Keratinocyte (primary cell): Measurements from ENCODE around the gene BPTF. TPM values are rescaled to one million over a fixed set of nuclear protein-coding genes. Genes with fewer than 3 reads are reported as not detected.

Experiments
- DNase-seq: peaks from one replicate; pipeline ENCODE4 v3.0.0-alpha.2; 2011; ENCODE audit warnings: low read depth, missing footprints, low spot score
- FAIRE-seq: peaks from 2 replicates; lab custom pipeline; 2011; peaks lifted over from hg19 to GRCh38; lab: Jason Lieb, UNC
- H2AFZ ChIP-seq: 2 replicates; pipeline ENCODE4 v1.6.0; 2012; ENCODE audit warnings: low read length, control low read depth, inconsistent platforms; ENCODE audit not compliant: control insufficient read depth
- H3K27ac ChIP-seq: 2 replicates; pipeline ENCODE4 v1.5.1; 2011; ENCODE audit warnings: low read length; ENCODE audit not compliant: control insufficient read depth, insufficient read depth
- H3K27me3 ChIP-seq: 3 replicates; pipeline ENCODE4 v1.6.0; 2011; ENCODE audit warnings: low read length; ENCODE audit not compliant: control insufficient read depth, insufficient read depth; ENCODE audit errors: extremely low read depth
- H3K36me3 ChIP-seq, 2 experiments: 2 replicates in 1 of 2; 3 replicates in 1 of 2; pipeline ENCODE4 v1.5.1; 2011; ENCODE audit warnings: low read length in 2 of 2, mild to moderate bottlenecking in 1 of 2; ENCODE audit not compliant: control insufficient read depth in 2 of 2, insufficient read depth in 2 of 2; ENCODE audit errors: extremely low read depth in 1 of 2
- H3K4me1 ChIP-seq: 3 replicates; pipeline ENCODE4 v1.5.1; 2011; ENCODE audit warnings: low read length; ENCODE audit not compliant: control insufficient read depth, insufficient read depth; ENCODE audit errors: extremely low read depth
- H3K4me2 ChIP-seq: 3 replicates; pipeline ENCODE4 v1.6.0; 2011; ENCODE audit warnings: low read depth, low read length; ENCODE audit not compliant: control insufficient read depth, insufficient read depth; ENCODE audit errors: extremely low read depth
- H3K4me3 ChIP-seq, 3 experiments: fragments of 200-600 bp in 1 of 3; sonication (generic) in 1 of 3; 2 replicates in 2 of 3; 3 replicates in 1 of 3; pipeline ENCODE4 v1.5.1; 2011 to 2016; ENCODE audit warnings: low read length in 3 of 3, mild to moderate bottlenecking in 3 of 3, control low read depth in 2 of 3, inconsistent platforms in 1 of 3, low read depth in 1 of 3, mixed read lengths in 1 of 3, mixed run types in 1 of 3, moderate library complexity in 1 of 3; ENCODE audit not compliant: control insufficient read depth in 2 of 3, insufficient read depth in 2 of 3; ENCODE audit errors: extremely low read depth in 1 of 3
- H3K79me2 ChIP-seq: 2 replicates; pipeline ENCODE4 v1.6.0; 2012; ENCODE audit warnings: low read length; ENCODE audit not compliant: control insufficient read depth, insufficient read depth
- H3K9ac ChIP-seq: 3 replicates; pipeline ENCODE4 v1.6.0; 2011; ENCODE audit warnings: low read length; ENCODE audit not compliant: control insufficient read depth, insufficient read depth; ENCODE audit errors: extremely low read depth
- H3K9me1 ChIP-seq: 3 replicates; pipeline ENCODE4 v1.6.0; 2011; ENCODE audit warnings: low read length; ENCODE audit not compliant: control insufficient read depth, insufficient read depth; ENCODE audit errors: extremely low read depth
- H3K9me3 ChIP-seq: 2 replicates; pipeline ENCODE4 v1.5.1; 2012; ENCODE audit warnings: low read depth, low read length; ENCODE audit not compliant: control insufficient read depth
- H4K20me1 ChIP-seq: 3 replicates; pipeline ENCODE4 v1.6.0; 2011; ENCODE audit warnings: low read length; ENCODE audit not compliant: control insufficient read depth, insufficient read depth; ENCODE audit errors: extremely low read depth
- EZH2 ChIP-seq: IDR thresholded peaks from one replicate; pipeline ENCODE4 v1.6.1; 2012; ENCODE audit warnings: inconsistent platforms, mild to moderate bottlenecking, low read length, moderate library complexity
- dilution Hi-C: fragments of 300-500 bp; cut with MboI; formaldehyde crosslinking; loops from one replicate; pipeline ENCODE4 v1.7.0; 2020; ENCODE audit warnings: low sequenced_read_pairs; ENCODE audit not compliant: extremely low pct_ligation_motif_present
- polyA plus RNA-seq, 5 experiments: library from polyadenylated mRNA; depleted of rRNA in 3 of 5; stranded (reverse) in 3 of 5; stranded (forward) in 1 of 5; unstranded in 1 of 5; fragments of >200 nt; gene quantifications; 1 replicate in 1 of 5; 2 replicates in 3 of 5; 3 replicates in 1 of 5; pipeline versions ENCODE4 v1.2.1 to v1.2.3, GENCODE V29; 2011 to 2012; ENCODE audit warnings: missing spikeins in 2 of 5, low read depth in 1 of 5, low replicate concordance in 1 of 5
- TF ChIP-seq, protein P1 (sequence below), 3 experiments: IDR thresholded peaks in 1 of 3; conservative IDR thresholded peaks in 1 of 3; optimal IDR thresholded peaks in 1 of 3; 2 replicates in 2 of 3; 3 replicates in 1 of 3; pipeline versions ENCODE3 to v1.5.1; 2011; ENCODE audit warnings: low read length in 3 of 3, mild to moderate bottlenecking in 3 of 3, moderate library complexity in 2 of 3, control low read depth in 1 of 3, inconsistent platforms in 1 of 3; ENCODE audit not compliant: insufficient read depth in 2 of 3; ENCODE audit errors: extremely low read depth in 1 of 3

BPTF gene
- polyA plus RNA-seq, 1 donor (not counting 4 experiments of a cell fraction or from before 2014, with no cell fraction given): 28.3 TPM

DNA sequence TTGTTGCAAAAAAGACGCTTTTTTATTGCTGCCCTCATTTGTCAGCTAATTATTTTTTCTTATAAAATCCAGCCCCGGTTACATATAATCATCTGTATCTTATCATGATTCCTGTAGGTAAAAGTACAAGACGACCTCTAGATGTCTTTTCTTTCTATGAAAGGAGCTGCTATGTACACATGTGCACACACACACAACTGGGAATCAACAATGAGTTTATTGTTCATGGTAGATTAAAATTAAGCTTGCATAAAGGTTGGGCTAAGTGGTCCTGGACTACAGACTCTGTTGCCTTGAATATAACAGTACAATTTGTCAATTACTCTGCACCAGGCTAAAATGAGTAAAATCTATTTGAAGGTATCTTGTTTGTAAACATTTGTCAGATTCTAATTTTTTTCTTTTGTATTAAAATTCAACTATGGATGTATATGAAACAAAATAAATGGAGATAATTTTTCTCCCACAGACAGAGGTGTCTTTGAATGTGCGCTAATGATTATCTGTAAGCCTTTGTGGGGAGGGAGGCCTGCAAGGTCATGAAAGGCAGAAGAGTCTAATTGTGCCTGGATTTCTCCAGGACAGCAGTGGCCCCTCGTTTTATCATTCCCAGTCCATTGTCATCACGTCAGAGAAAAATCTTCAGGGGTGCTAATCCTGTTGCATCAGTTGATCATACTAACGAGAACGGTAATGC, 157.5 kb downstream of the BPTF start:
- peaks cover 0 to 5% of the 10 kb centered on the region in 2 experiments for H3K36me3 ChIP-seq
- H3K4me2 ChIP-seq: no peak overlapping the region
- dilution Hi-C loops: no loop called here
- no peaks in the 10 kb centered on the region for H3K4me1 ChIP-seq
- H3K27me3 ChIP-seq: no peaks in the 10 kb centered on the region
- H3K9me1 ChIP-seq: no peaks in the 10 kb centered on the region
- no peak overlapping the region for H3K27ac ChIP-seq
- no peak overlapping the region for H3K9ac ChIP-seq
- DNase-seq (no peak), FAIRE-seq (no peak)
- TF ChIP-seq, protein P1, sequence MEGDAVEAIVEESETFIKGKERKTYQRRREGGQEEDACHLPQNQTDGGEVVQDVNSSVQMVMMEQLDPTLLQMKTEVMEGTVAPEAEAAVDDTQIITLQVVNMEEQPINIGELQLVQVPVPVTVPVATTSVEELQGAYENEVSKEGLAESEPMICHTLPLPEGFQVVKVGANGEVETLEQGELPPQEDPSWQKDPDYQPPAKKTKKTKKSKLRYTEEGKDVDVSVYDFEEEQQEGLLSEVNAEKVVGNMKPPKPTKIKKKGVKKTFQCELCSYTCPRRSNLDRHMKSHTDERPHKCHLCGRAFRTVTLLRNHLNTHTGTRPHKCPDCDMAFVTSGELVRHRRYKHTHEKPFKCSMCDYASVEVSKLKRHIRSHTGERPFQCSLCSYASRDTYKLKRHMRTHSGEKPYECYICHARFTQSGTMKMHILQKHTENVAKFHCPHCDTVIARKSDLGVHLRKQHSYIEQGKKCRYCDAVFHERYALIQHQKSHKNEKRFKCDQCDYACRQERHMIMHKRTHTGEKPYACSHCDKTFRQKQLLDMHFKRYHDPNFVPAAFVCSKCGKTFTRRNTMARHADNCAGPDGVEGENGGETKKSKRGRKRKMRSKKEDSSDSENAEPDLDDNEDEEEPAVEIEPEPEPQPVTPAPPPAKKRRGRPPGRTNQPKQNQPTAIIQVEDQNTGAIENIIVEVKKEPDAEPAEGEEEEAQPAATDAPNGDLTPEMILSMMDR (optimal IDR thresholded peaks at IDR 0.05 in 1 of 3, IDR thresholded peaks at IDR 0.05 in 1 of 3, conservative IDR thresholded peaks at IDR 0.05 in 1 of 3; ENCODE audit: extremely low read depth in 1 of 3, insufficient read depth in 2 of 3, low read length in 3 of 3): no peak
- no peak for TF ChIP-seq EZH2
- no peaks in the 10 kb centered on the region for H4K20me1 ChIP-seq
- H3K79me2 ChIP-seq: no peaks in the 10 kb centered on the region
- no peak overlapping the region for H2AFZ ChIP-seq
- no peak overlapping the region for H3K4me3 ChIP-seq
- no peaks in the 10 kb centered on the region for H3K9me3 ChIP-seq

DNA sequence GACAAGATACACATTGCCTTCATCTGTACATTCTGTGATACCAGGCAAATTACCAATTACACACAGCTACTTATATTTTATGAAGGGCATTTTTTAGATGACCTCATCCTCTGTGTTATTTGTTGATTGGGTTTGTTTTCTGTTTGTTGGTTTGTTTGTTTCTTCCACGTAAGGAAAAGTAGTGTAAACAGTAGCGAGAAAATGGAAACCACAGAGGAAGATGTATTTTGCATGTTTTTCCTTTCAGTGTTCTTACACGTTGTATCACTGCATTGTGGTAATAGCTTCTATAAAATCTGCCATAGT, 158.0 kb downstream of the BPTF start:
- peaks cover 0 to 5% of the 10 kb centered on the region in 2 experiments for H3K36me3 ChIP-seq
- no peak for FAIRE-seq
- no peaks in the 10 kb centered on the region for H4K20me1 ChIP-seq
- DNase-seq: no peak
- no peak overlapping the region for H3K4me3 ChIP-seq
- dilution Hi-C loops: no loop called here
- H3K9ac ChIP-seq: no peak overlapping the region
- no peaks in the 10 kb centered on the region for H3K4me1 ChIP-seq
- no peaks in the 10 kb centered on the region for H3K9me1 ChIP-seq
- H3K4me2 ChIP-seq: no peak overlapping the region
- H3K9me3 ChIP-seq: no peaks in the 10 kb centered on the region
- no peaks in the 10 kb centered on the region for H3K27me3 ChIP-seq
- TF ChIP-seq EZH2: no peak
- TF ChIP-seq, protein P1 (optimal IDR thresholded peaks at IDR 0.05 in 1 of 3, IDR thresholded peaks at IDR 0.05 in 1 of 3, conservative IDR thresholded peaks at IDR 0.05 in 1 of 3; ENCODE audit: extremely low read depth in 1 of 3, insufficient read depth in 2 of 3, low read length in 3 of 3): no peak
- H3K79me2 ChIP-seq: no peaks in the 10 kb centered on the region
- H2AFZ ChIP-seq: no peak overlapping the region
- no peak overlapping the region for H3K27ac ChIP-seq
